Measurements from ENCODE around the gene FLOT2.
"Not testable (repeated sequence)": the region's sequence is repeated elsewhere in the genome, so short reads cannot be mapped to it uniquely, and the experiment has no call there.

FLOT2 gene

GRCh38 chr17:28871056-28871579 is 26.4 kb downstream of the FLOT2 start:
- DNase-seq: peak in 1 of 2 donors; percentile 38

- no peak for DNase-seq
Observed at GRCh38 chr17:28867276-28867675, 30.3 kb downstream of the FLOT2 start.

GRCh38 chr17:28865946-28866752 is 31.4 kb downstream of the FLOT2 start:
- DNase-seq: no peak

DNA sequence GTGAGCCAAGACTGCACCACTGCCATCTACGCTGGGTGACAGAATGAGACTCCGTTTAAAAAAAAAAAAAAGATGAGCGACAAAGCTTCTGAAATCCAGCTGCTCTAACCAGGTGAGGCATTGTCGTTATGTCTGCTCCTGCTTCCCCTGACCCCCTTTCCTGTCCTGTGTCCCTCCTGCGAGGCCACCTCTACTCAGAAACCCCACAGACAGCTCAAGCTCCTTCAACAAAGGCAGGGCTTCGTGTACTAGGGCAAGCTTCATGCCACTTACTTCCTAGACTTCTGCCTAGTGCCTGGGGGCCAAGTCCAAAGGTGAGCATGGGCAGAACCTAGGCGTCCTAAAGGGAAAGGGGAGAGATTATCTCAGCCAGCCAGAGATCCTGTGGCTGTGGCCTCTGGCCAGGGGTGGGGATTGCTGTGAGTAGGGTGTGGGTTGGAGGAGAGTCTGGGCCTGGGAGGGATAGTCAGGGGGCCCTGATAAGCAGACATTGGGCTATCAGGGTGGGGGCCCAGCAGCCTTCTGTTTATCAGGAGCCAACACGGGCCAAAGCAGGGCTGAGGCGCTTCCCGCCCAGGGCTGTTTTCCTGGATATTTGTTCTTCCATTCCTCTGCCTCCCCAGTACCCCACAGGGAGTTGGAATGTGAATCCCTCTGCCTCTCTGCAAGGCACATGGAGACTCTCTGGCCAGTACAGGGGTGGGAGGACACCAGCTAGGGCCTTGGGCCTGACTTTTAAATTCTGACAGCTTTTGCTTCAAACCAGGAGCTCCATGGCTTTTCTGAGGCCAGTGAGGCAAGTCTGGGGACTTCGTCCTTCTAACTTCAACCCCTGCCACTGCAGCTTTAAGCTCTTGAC is 32.3 kb downstream of the FLOT2 start:
- no peak for DNase-seq

DNA sequence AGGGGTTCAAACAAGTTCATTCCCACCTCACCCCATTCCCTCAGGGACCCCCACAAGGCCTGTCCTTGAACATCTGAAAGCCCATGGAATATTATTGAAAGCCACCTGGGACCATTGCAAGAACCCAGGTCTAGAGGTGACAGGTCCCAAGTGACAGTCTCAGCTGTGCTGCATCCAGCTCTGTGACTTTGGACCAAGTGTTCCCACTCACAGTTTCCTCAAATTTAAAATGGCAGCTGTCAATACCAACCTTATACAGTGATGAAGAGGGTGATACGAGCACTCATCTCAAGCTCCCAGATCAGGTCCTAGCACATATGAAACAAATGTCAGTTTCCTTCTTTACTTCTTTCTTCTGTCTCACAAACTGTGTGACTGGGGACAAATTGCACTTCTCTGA is 33.6 kb downstream of the FLOT2 start:
- DNase-seq: no peak

GRCh38 chr17:28862561-28862960 is 35.0 kb downstream of the FLOT2 start:
- DNase-seq: no peak

- no peak for DNase-seq
Observed at GRCh38 chr17:28861393-28862203, 35.9 kb downstream of the FLOT2 start.

GRCh38 chr17:28860363-28860808 is 37.1 kb downstream of the FLOT2 start:
- DNase-seq: no peak

DNA sequence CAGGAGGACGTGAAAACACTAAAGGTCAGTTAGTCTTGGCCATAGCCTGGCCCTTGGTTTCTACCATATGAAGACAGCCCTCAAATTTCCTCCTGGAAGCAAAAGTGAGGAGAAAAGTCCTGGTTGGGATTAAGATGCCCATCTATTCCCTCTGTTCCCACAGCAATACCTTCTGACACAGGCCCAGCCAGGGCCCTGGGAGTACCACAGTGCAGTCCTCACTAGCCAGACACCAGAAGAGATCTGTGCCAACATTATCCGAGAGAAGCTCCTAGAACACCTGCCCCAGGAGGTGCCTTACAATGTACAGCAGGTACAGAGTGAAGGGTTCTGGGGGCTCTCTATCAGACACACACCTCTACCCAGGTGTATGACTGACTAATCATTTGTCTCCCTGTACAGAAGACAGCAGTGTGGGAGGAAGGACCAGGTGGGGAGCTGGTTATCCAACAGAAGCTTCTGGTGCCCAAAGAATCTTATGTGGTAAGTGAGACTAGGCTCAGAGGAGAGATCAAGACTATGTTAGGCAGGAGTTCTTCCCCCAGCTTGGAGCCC is 38.7 kb downstream of the FLOT2 start:
- DNase-seq: no peak

- no peak for DNase-seq
Observed at GRCh38 chr17:28857905-28858800, 39.4 kb downstream of the FLOT2 start.

DNA sequence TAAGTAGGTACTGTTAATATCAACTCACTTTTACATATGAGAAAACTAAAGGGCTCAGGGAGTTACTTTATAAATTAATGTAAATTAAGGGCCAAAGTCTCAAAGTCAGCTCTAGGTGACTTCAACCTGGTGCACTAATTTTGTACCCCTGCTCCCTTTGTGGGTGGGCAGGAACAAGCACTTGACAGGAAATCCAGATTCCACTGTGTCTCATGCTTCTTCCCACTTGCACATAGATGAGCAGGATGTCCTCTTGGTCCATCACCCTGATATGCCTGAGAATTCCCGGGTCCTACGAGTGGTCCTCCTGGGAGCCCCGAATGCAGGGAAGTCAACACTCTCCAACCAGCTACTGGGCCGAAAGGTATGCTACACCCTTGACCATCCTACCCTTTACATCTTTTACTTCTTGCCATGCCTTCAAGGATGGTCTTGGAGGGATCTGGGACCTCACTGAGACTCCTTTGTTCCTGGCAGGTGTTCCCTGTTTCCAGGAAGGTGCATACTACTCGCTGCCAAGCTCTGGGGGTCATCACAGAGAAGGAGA is 41.4 kb downstream of the FLOT2 start:
- DNase-seq: no peak

- DNase-seq: no peak
Observed at GRCh38 chr17:28855336-28855679, 42.2 kb downstream of the FLOT2 start.

DNA sequence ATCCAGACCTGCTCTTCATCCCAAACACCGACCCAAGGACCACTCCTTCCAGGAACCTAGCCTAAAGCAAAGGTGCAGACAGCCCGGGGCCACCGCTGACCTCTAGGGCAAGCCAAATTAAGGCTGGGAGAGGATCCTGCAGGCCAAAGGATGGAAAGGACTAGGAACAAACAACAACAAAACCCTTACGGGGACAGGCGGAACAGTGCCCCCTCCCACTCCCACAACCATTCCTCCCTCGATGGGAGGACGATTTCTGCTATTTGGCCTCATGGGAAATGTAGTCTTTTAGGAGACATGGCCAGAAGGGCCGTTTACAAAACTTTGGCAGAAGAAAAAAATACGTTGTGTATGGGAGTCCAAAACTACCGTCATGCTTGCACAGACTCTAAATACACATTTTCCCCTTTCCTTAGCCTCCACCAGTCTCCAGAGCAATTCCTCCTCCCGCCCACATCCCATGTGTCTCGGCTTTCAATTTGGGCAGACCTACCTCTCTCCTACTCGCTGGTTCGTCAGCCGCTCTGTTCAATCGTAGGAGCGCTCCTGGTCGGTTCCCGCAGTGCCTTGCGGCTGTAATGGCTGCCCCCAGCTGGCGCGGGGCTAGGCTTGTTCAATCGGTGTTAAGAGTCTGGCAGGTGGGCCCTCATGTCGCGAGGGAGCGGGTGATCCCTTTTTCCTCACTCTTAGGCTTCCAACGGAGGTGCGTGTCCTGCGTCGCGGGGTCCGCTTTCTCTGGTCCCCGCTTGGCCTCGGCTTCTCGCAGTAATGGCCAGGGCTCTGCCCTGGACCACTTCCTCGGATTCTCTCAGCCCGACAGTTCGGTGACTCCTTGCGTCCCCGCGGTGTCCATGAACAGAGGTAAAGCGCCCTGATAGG is 42.8 kb downstream of the FLOT2 start, which contains the start of gene ERAL1:
TSS of gene ERAL1 (plus strand) at position 560 of the 879 bp plus-strand sequence. CDS start at position 579, 19 bp downstream.
- DNase-seq: peak; percentile 84 to 85

- DNase-seq: no peak
Observed at GRCh38 chr17:28853295-28853694, 44.2 kb downstream of the FLOT2 start.

GRCh38 chr17:28849281-28849680 is 48.3 kb downstream of the FLOT2 start:
- DNase-seq: no peak

- DNase-seq: peak; percentile 70 to 79
Observed at GRCh38 chr17:28848667-28849066, 48.9 kb downstream of the FLOT2 start.

- not testable (repeated sequence) for DNase-seq
Observed at GRCh38 chr17:28846699-28847098, 50.8 kb downstream of the FLOT2 start.

- DNase-seq: no peak
Observed at GRCh38 chr17:28846231-28846630, 51.3 kb downstream of the FLOT2 start.

- no peak for DNase-seq
Observed at GRCh38 chr17:28843816-28844148, 53.8 kb downstream of the FLOT2 start.
